Neural cell (in vitro differentiated cells): ENCODE measurements around the gene IFNL4. TPM values are rescaled to one million over a fixed set of nuclear protein-coding genes. Genes with fewer than 3 reads are reported as not detected.

Experiments
- H2AFZ ChIP-seq: fragments of 200-600, 300-800 bp; sonication (generic), shearing (Covaris generic); 2 replicates; pipeline ENCODE4 v1.6.0; 2014; ENCODE audit warnings: low read depth, mild to moderate bottlenecking, antibody characterized with exemption, low read length, moderate library complexity
- H3F3A ChIP-seq: fragments of 200-600 bp; shearing (Covaris generic); 2 replicates; pipeline ENCODE4 v1.6.1; 2016; ENCODE audit warnings: mild to moderate bottlenecking, moderate library complexity, mixed read lengths, antibody characterized with exemption, low read length; ENCODE audit not compliant: insufficient read depth, poor library complexity, severe bottlenecking
- H3K27ac ChIP-seq: fragments of 200-600, 300-800 bp; sonication (generic), shearing (Covaris generic); 2 replicates; pipeline ENCODE4 v1.5.1; 2014; ENCODE audit warnings: mild to moderate bottlenecking, low read length, moderate library complexity
- H3K27me3 ChIP-seq: fragments of 300-800, 200-600 bp; sonication (generic), shearing (Covaris generic); 2 replicates; pipeline ENCODE4 v1.6.0; 2014; ENCODE audit warnings: mild to moderate bottlenecking, low read depth, low read length, moderate library complexity; ENCODE audit not compliant: insufficient read depth
- H3K36me3 ChIP-seq: fragments of 300-800, 200-600 bp; sonication (generic), shearing (Covaris generic); 2 replicates; pipeline ENCODE4 v1.5.1; 2014; ENCODE audit warnings: mild to moderate bottlenecking, antibody characterized with exemption, low read length, moderate library complexity; ENCODE audit not compliant: insufficient read depth
- H3K4me2 ChIP-seq: fragments of 300-800, 200-600 bp; sonication (generic), shearing (Covaris generic); 2 replicates; pipeline ENCODE4 v1.6.0; 2014; ENCODE audit warnings: mild to moderate bottlenecking, low read length
- H3K4me3 ChIP-seq: fragments of 300-800, 200-600 bp; sonication (generic), shearing (Covaris generic); 2 replicates; pipeline ENCODE4 v1.5.1; 2014; ENCODE audit warnings: mild to moderate bottlenecking, low read length, moderate library complexity
- H3K79me2 ChIP-seq: fragments of 200-600 bp; shearing (Covaris generic); replicated peaks from 2 replicates; pipeline ENCODE4 v1.6.0; 2014; ENCODE audit warnings: mild to moderate bottlenecking, low read length, moderate library complexity; ENCODE audit not compliant: insufficient read depth
- H3K9ac ChIP-seq: fragments of 300-800, 200-600 bp; sonication (generic), shearing (Covaris generic); 2 replicates; pipeline ENCODE4 v1.6.1; 2016; ENCODE audit warnings: mild to moderate bottlenecking, low read length, mixed read lengths
- H3K9me2 ChIP-seq: fragments of 200-600 bp; shearing (Covaris generic); 2 replicates; pipeline ENCODE4 v1.6.1; 2016; ENCODE audit warnings: mild to moderate bottlenecking, low read length, mixed read lengths; ENCODE audit not compliant: insufficient read depth
- H3K9me3 ChIP-seq: fragments of 200-600, 300-800 bp; sonication (generic), shearing (Covaris generic); 2 replicates; pipeline ENCODE4 v1.6.1; 2016; ENCODE audit warnings: mild to moderate bottlenecking, mixed run types, low read length, moderate library complexity, mixed read lengths
- H4K20me1 ChIP-seq: fragments of 200-600 bp; shearing (Covaris generic); 2 replicates; pipeline ENCODE4 v1.6.1; 2016; ENCODE audit warnings: mild to moderate bottlenecking, mixed run types; ENCODE audit not compliant: insufficient read depth
- CTCF ChIP-seq: fragments of 450-650 bp; IDR thresholded peaks from 2 replicates; pipeline ENCODE4 v1.5.1; 2014; ENCODE audit warnings: antibody characterized with exemption, mild to moderate bottlenecking, moderate library complexity; ENCODE audit not compliant: poor library complexity, severe bottlenecking
- EP300 ChIP-seq: fragments of 450-650 bp; conservative IDR thresholded peaks from 2 replicates; pipeline ENCODE4 v1.6.1; 2014; ENCODE audit warnings: antibody characterized with exemption, mild to moderate bottlenecking, moderate library complexity; ENCODE audit not compliant: poor library complexity, severe bottlenecking
- EZH2 ChIP-seq: fragments of 200-600, 300-800 bp; shearing (Covaris generic), sonication (generic); IDR thresholded peaks from 2 replicates; pipeline ENCODE4 v1.6.1; 2014; ENCODE audit warnings: antibody characterized with exemption, low read length, borderline replicate concordance, mild to moderate bottlenecking; ENCODE audit not compliant: insufficient read depth, poor library complexity, severe bottlenecking
- MXI1 ChIP-seq: fragments of 450-650 bp; conservative IDR thresholded peaks from 2 replicates; pipeline ENCODE4 v1.6.1; 2014; ENCODE audit warnings: antibody characterized with exemption, mild to moderate bottlenecking; ENCODE audit not compliant: poor library complexity, severe bottlenecking
- POLR2AphosphoS5 ChIP-seq: IDR thresholded peaks from 2 replicates; pipeline ENCODE4 v1.6.1; 2012
- RAD21 ChIP-seq: fragments of 450-650 bp; conservative IDR thresholded peaks from 2 replicates; pipeline ENCODE4 v1.6.1; 2014; ENCODE audit warnings: antibody characterized with exemption, mild to moderate bottlenecking, moderate library complexity
- REST ChIP-seq: IDR thresholded peaks from 2 replicates; pipeline ENCODE4 v1.6.1; 2012; ENCODE audit warnings: borderline replicate concordance
- SMC3 ChIP-seq: fragments of 450-650 bp; conservative IDR thresholded peaks from 2 replicates; pipeline ENCODE4 v1.6.1; 2014; ENCODE audit warnings: antibody characterized with exemption, mild to moderate bottlenecking, moderate library complexity; ENCODE audit not compliant: poor library complexity
- TAF1 ChIP-seq: IDR thresholded peaks from 2 replicates; pipeline ENCODE4 v1.6.1; 2012; ENCODE audit warnings: low read depth
- polyA minus RNA-seq: library from RNA; depleted of rRNA, polyadenylated mRNA; stranded (reverse); fragments of >200 nt; gene quantifications from 2 replicates; pipeline ENCODE4 v1.2.3, GENCODE V29; 2014
- polyA plus RNA-seq: library from polyadenylated mRNA; depleted of rRNA; stranded (reverse); fragments of >200 nt; gene quantifications from 2 replicates; pipeline ENCODE4 v1.2.3, GENCODE V29; 2014

IFNL4 gene
- not detected in 2 replicates for polyA plus RNA-seq
- polyA minus RNA-seq = not detected in 2 replicates

GRCh38 chr19:39248806-39249205 is at the start of gene IFNL4:
TSS of gene IFNL4 (minus strand) at chr19:39248856.
- Histone ChIP-seq H3K36me3 (no peaks in the 10 kb centered on the region), H3K27ac (no peak within 1 kb of the TSS), H3K9me2 (no peaks in the 10 kb centered on the region), H2AFZ (no peak within 1 kb of the TSS), H3K27me3 (peaks cover 29% of the 10 kb centered on the region), H3K4me3 (no peak within 1 kb of the TSS), H3K4me2 (no peak within 1 kb of the TSS), H3K9me3 (no peaks in the 10 kb centered on the region), H4K20me1 (no peaks in the 10 kb centered on the region), H3F3A (no peaks in the 10 kb centered on the region), H3K9ac (no peak within 1 kb of the TSS), H3K79me2 (no peaks in the 10 kb centered on the region)
- TF ChIP-seq SMC3 (no peak), MXI1 (no peak), EP300 (no peak), POLR2AphosphoS5 (no peak), TAF1 (no peak), EZH2 (no peak), REST (no peak)

GRCh38 chr19:39297931-39298634 is 49.4 kb upstream of the IFNL4 start:
- H4K20me1 ChIP-seq = no peaks in the 10 kb centered on the region
- no peaks in the 10 kb centered on the region for H3K79me2 ChIP-seq
- no peaks in the 10 kb centered on the region for H3K9me2 ChIP-seq
- H3K36me3 ChIP-seq = no peaks in the 10 kb centered on the region
- peaks cover 4% of the 10 kb centered on the region for H3K27me3 ChIP-seq
- H3K9ac ChIP-seq = no peak overlapping the region
- H3F3A ChIP-seq = no peaks in the 10 kb centered on the region
- TF ChIP-seq TAF1 (no peak), EZH2 (no peak), POLR2AphosphoS5 (no peak), EP300 (no peak), RAD21 (no peak), SMC3 (no peak), CTCF (no peak), REST (no peak), MXI1 (no peak)
- no peak overlapping the region for H3K4me3 ChIP-seq
- H3K4me2 ChIP-seq = no peak overlapping the region
- H3K27ac ChIP-seq = no peak overlapping the region
- no peaks in the 10 kb centered on the region for H3K9me3 ChIP-seq
- H2AFZ ChIP-seq = no peak overlapping the region
